ENCODE data around the gene PRKCH. TPM values are rescaled to one million over a fixed set of nuclear protein-coding genes. Genes with fewer than 3 reads are reported as not detected.

PRKCH gene
- total and polyA plus RNA-seq, 10 of the 15 experiments (the other 5 are each of a cell fraction or from before 2014, with no cell fraction given): 10.7 to 140 (median 33.2) TPM

- no peak overlapping the region for H3K9ac ChIP-seq (ENCODE audit: control insufficient read depth, insufficient read depth, low read length)
- POLR2A ChIA-PET: interaction anchor here (0.6 to 1.9 kb wide), 5 partner anchors 10 to 32 kb away, joined by 3 to 7 read pairs (median 3); no protein-coding TSS in a partner anchor
- peaks cover 78% of the 10 kb centered on the region for H3K79me2 ChIP-seq (ENCODE audit: control insufficient read depth, insufficient read depth, low read length)
- peaks cover 21% of the 10 kb centered on the region for H3K4me1 ChIP-seq (ENCODE audit: control insufficient read depth, insufficient read depth, low read length)
- BruUV-seq (replicated peaks): no TSS peak
- 40% methylated on average over 5 of the region's 5 CpGs for WGBS (ENCODE audit: insufficient coverage, insufficient replicate concordance, low lambda C conversion rate, missing lambda C conversion rate)
- DNase-seq (ENCODE audit: low read depth, low spot score) (no peak), FAIRE-seq (no peak), ATAC-seq (peak; percentile 42)
- no peaks in the 10 kb centered on the region for H3K27me3 ChIP-seq (replicated peaks in 1 of 2; ENCODE audit: control insufficient read depth in 2 of 2, insufficient read depth in 2 of 2, low read length in 1 of 2)
- no peaks in the 10 kb centered on the region for H4K20me1 ChIP-seq (ENCODE audit: control insufficient read depth, insufficient read depth)
- H3K9me3 ChIP-seq (replicated peaks; ENCODE audit: control insufficient read depth, insufficient read depth, low read length): no peaks in the 10 kb centered on the region; the same call in 1 of the 3 replicates
- no peak overlapping the region for H3K4me3 ChIP-seq
- no peak overlapping the region for H2AFZ ChIP-seq (ENCODE audit: control insufficient read depth, low read depth, low read length)
- CTCF ChIA-PET: interaction anchor here (0.7 to 2.0 kb wide), 5 partner anchors 13 to 81 kb away, joined by 3 to 7 read pairs (median 3); no protein-coding TSS in a partner anchor
- in situ Hi-C loops (cut with MboI) (no loop called here), intact Hi-C loops (cut with micrococcal nuclease; ENCODE audit: unreplicated experiment) (no loop called here)
- SMC1A ChIA-PET (ENCODE audit: uncharacterized antibody, unreplicated experiment): interaction anchor here (0.6 to 4.3 kb wide), 9 partner anchors 9 to 29 kb away, joined by 3 to 34 read pairs (median 7); no protein-coding TSS in a partner anchor
- TF ChIP-seq IKZF1 (conservative IDR thresholded peaks at IDR 0.05) (0 out of 2 replicates have a peak, but pooled peaks have one; percentile 11), RAD21 (IDR thresholded peaks at IDR 0.05; ENCODE audit: insufficient read depth, low read depth, low read length) (no peak), MTA2 (IDR thresholded peaks at IDR 0.05; ENCODE audit: low read depth) (peak; percentile 66; the same call in 1 of the 2 replicates)
- RAD21 ChIA-PET (ENCODE audit: unreplicated experiment): interaction anchor here (0.7 to 1.9 kb wide), 3 partner anchors 11 to 32 kb away, joined by 3 to 5 read pairs (median 3); no protein-coding TSS in a partner anchor
- peaks cover 0 to 3% of the 10 kb centered on the region in 2 experiments; a peak in 2 of 4 replicates for H3K36me3 ChIP-seq (ENCODE audit: control insufficient read depth in 2 of 2, insufficient read depth in 2 of 2, low read length in 1 of 2)
- H3K27ac ChIP-seq (ENCODE audit: control insufficient read depth, insufficient read depth): no peak overlapping the region
- H3K4me2 ChIP-seq (ENCODE audit: control insufficient read depth, insufficient read depth): no peak overlapping the region
Measured at GRCh38 chr14:61360796-61361525, 39.6 kb downstream of the PRKCH start.

- Histone ChIP-seq H3K36me3 (ENCODE audit: control insufficient read depth in 2 of 2, insufficient read depth in 2 of 2, low read length in 1 of 2) (peaks cover 0 to 2% of the 10 kb centered on the region in 2 experiments; a peak in 2 of 4 replicates), H3K9ac (ENCODE audit: control insufficient read depth, insufficient read depth, low read length) (no peak overlapping the region), H3K9me3 (replicated peaks; ENCODE audit: control insufficient read depth, insufficient read depth, low read length) (no peaks in the 10 kb centered on the region; the same call in 1 of the 3 replicates), H3K4me1 (ENCODE audit: control insufficient read depth, insufficient read depth, low read length) (peaks cover 32% of the 10 kb centered on the region), H4K20me1 (ENCODE audit: control insufficient read depth, insufficient read depth) (no peaks in the 10 kb centered on the region), H2AFZ (ENCODE audit: control insufficient read depth, low read depth, low read length) (no peak overlapping the region), H3K4me2 (ENCODE audit: control insufficient read depth, insufficient read depth) (no peak overlapping the region), H3K27ac (ENCODE audit: control insufficient read depth, insufficient read depth) (no peak overlapping the region), H3K27me3 (replicated peaks in 1 of 2; ENCODE audit: control insufficient read depth in 2 of 2, insufficient read depth in 2 of 2, low read length in 1 of 2) (no peaks in the 10 kb centered on the region), H3K79me2 (ENCODE audit: control insufficient read depth, insufficient read depth, low read length) (peaks cover 84% of the 10 kb centered on the region), H3K4me3 (no peak overlapping the region)
- ChIA-PET SMC1A (ENCODE audit: uncharacterized antibody, unreplicated experiment) (interaction anchor here (0.6 to 4.3 kb wide), 6 partner anchors 13 to 88 kb away, joined by 3 to 34 read pairs (median 9); partner anchors contain the start of gene PRKCH), POLR2A (interaction anchor here (0.7 to 1.9 kb wide), 4 partner anchors 10 to 27 kb away, joined by 3 to 7 read pairs (median 4); no protein-coding TSS in a partner anchor), RAD21 (ENCODE audit: unreplicated experiment) (interaction anchor here (0.6 to 1.9 kb wide), 3 partner anchors 14 to 329 kb away, joined by 3 to 5 read pairs (median 4); no protein-coding TSS in a partner anchor), CTCF (interaction anchor here (0.6 to 2.0 kb wide), 4 partner anchors 17 to 64 kb away, joined by 3 to 7 read pairs (median 3); no protein-coding TSS in a partner anchor)
- TF ChIP-seq RAD51 (IDR thresholded peaks at IDR 0.05) (no peak), DPF2 (IDR thresholded peaks at IDR 0.05) (no peak), SUZ12 (IDR thresholded peaks at IDR 0.05; ENCODE audit: unreplicated experiment) (no peak), GABPA (IDR thresholded peaks at IDR 0.05; ENCODE audit: low read depth) (no peak), ZNF274 (IDR thresholded peaks at IDR 0.05; ENCODE audit: insufficient read depth, insufficient read length) (no peak)
- 98% methylated on average over 5 of the region's 5 CpGs for WGBS (ENCODE audit: insufficient coverage, insufficient replicate concordance, low lambda C conversion rate, missing lambda C conversion rate)
- no TSS peak for BruUV-seq (replicated peaks)
- intact Hi-C loops (cut with micrococcal nuclease; ENCODE audit: unreplicated experiment): no loop called here
- no peak for FAIRE-seq
- DNase-seq (ENCODE audit: low read depth, low spot score): no peak
- ATAC-seq: no peak
- in situ Hi-C loops (cut with MboI): no loop called here
Measured at GRCh38 chr14:61362072-61362750, 40.8 kb downstream of the PRKCH start.

Measured in GM12878 (cell line).